NT2/D1 (cell line): Measurements from ENCODE around the gene SURF1.

Experiments
- SUZ12 ChIP-seq: IDR thresholded peaks from 2 replicates; pipeline ENCODE4 v1.6.1; 2011; ENCODE audit not compliant: insufficient read length, insufficient read depth; ENCODE audit errors: extremely low read depth
- YY1 ChIP-seq: IDR thresholded peaks from 2 replicates; pipeline ENCODE4 v1.6.1; 2011; ENCODE audit not compliant: insufficient read length, insufficient read depth
- ZNF274 ChIP-seq: IDR thresholded peaks from 2 replicates; pipeline ENCODE4 v1.6.1; 2011; ENCODE audit warnings: mild to moderate bottlenecking, low read depth, low read length

DNA sequence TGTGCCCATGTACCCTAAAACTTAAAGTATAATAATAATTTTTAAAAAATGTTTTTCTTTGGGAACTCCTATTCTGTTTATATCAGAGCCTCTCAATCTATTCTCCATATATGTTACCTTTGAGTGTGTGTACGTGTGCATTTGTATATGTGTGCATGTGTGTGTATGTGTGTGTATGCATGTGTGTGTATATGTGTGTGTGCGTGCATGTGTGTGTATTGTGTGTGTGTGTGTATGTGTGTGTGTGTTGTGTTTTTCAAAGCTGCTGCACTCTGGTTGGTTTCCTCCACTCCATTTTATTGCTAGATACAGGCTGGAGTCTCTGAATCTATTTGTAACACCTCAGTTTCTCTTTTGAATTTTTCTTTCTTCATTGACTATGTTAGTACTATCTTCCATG, 40.3 kb downstream of the SURF1 start:
- TF ChIP-seq SUZ12 (no peak), ZNF274 (no peak), YY1 (no peak)
